Measurements from ENCODE around the gene FMR1. TPM values are rescaled to one million over a fixed set of nuclear protein-coding genes. Genes with fewer than 3 reads are reported as not detected.

The FMR1 gene
- 10 to 100 TPM; 25.9 to 44.5 (median 26.9) TPM for total RNA-seq

GRCh38 chrX:147911192-147912022, at the start of gene FMR1:
FMR1 (plus strand) TSS chrX:147911919; CDS start chrX:147912180, 261 bp downstream.
- TF ChIP-seq CTCF (IDR thresholded peaks at IDR 0.05): no peak
- DNase-seq (ENCODE audit: low spot score): peak; percentile 67
- peak; percentile 96 for ATAC-seq (ENCODE audit: low FRiP score)

- no peak for TF ChIP-seq CTCF (IDR thresholded peaks at IDR 0.05)
- no peak for ATAC-seq (ENCODE audit: low FRiP score)
- DNase-seq (ENCODE audit: low spot score): no peak
Observed at GRCh38 chrX:147875866-147876596, 35.7 kb upstream of the FMR1 start.

- ATAC-seq (ENCODE audit: low FRiP score) (no peak), DNase-seq (ENCODE audit: low spot score) (no peak)
- no peak for TF ChIP-seq CTCF (IDR thresholded peaks at IDR 0.05)
Observed at GRCh38 chrX:147876849-147877646, 34.7 kb upstream of the FMR1 start.

GRCh38 chrX:147877726-147878125, 34.0 kb upstream of the FMR1 start:
- no peak for ATAC-seq (ENCODE audit: low FRiP score)
- no peak for DNase-seq (ENCODE audit: low spot score)
- TF ChIP-seq CTCF (IDR thresholded peaks at IDR 0.05): no peak

GRCh38 chrX:147884958-147885357, 26.8 kb upstream of the FMR1 start:
- ATAC-seq (ENCODE audit: low FRiP score): no peak
- TF ChIP-seq CTCF (IDR thresholded peaks at IDR 0.05): no peak
- no peak for DNase-seq (ENCODE audit: low spot score)

GRCh38 chrX:147890756-147891155, 21.0 kb upstream of the FMR1 start:
- DNase-seq (ENCODE audit: low spot score) (no peak), ATAC-seq (ENCODE audit: low FRiP score) (no peak)
- TF ChIP-seq CTCF (IDR thresholded peaks at IDR 0.05): no peak

Data from omental fat pad (tissue), 4 donors.